ENCODE data around the gene RGS5.

DNA sequence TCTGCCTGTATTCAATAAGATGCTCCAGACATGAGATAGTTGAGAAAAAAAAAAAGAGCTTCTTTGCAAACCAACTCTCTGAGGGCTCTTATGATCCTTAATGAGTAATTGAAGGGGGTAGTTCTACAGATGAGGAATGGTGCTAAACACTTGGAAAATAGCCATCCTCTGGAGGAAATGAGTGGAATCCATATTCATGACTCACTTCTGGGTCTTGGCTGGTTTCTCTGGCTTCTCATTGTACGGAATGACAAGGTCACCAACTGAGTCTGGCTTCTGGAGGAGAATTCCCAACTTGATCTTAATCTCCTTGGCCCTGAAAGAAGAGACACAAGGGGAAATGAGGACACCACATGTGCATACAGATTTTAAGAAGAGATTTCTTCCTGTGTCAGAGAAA lies 34.7 kb downstream of the RGS5 start:
- TF ChIP-seq, protein P1, sequence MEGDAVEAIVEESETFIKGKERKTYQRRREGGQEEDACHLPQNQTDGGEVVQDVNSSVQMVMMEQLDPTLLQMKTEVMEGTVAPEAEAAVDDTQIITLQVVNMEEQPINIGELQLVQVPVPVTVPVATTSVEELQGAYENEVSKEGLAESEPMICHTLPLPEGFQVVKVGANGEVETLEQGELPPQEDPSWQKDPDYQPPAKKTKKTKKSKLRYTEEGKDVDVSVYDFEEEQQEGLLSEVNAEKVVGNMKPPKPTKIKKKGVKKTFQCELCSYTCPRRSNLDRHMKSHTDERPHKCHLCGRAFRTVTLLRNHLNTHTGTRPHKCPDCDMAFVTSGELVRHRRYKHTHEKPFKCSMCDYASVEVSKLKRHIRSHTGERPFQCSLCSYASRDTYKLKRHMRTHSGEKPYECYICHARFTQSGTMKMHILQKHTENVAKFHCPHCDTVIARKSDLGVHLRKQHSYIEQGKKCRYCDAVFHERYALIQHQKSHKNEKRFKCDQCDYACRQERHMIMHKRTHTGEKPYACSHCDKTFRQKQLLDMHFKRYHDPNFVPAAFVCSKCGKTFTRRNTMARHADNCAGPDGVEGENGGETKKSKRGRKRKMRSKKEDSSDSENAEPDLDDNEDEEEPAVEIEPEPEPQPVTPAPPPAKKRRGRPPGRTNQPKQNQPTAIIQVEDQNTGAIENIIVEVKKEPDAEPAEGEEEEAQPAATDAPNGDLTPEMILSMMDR (IDR thresholded peaks at IDR 0.05; ENCODE audit: insufficient read depth, low read length, poor library complexity, severe bottlenecking) = no peak
- TF ChIP-seq EZH2phosphoT487 (conservative IDR thresholded peaks at IDR 0.05; ENCODE audit: low read length) = no peak

All from SU-DHL-6 (cell line).